Ovary (tissue), 9 donors: ENCODE data around the gene MXD3. TPM values are rescaled to one million over a fixed set of nuclear protein-coding genes. Genes with fewer than 3 reads are reported as not detected.

Experiments
- DNase-seq, 5 donors: peaks; one replicate each; pipeline ENCODE4 v3.0.0-alpha.2; 2019 to 2020
- H3K27ac ChIP-seq, 2 donors: fragments of 200-600 bp; one replicate each; pipeline versions ENCODE4 v1.5.1 to v1.8.0; 2019 to 2022
- H3K27me3 ChIP-seq: fragments of 200-600 bp; one replicate; pipeline ENCODE4 v1.8.0; 2022
- H3K36me3 ChIP-seq: fragments of 200-600 bp; sonication (generic); one replicate; pipeline ENCODE4 v1.5.1; 2019
- H3K4me1 ChIP-seq: one replicate; pipeline ENCODE4 v1.8.1; 2013; ENCODE audit warnings: mild to moderate bottlenecking, moderate library complexity; ENCODE audit not compliant: insufficient read depth
- H3K4me3 ChIP-seq: fragments of 200-600 bp; sonication (generic); one replicate; pipeline ENCODE4 v1.5.1; 2017
- H3K9me3 ChIP-seq, 2 donors: fragments of 200-600 bp in 1 of 2; sonication (generic) in 1 of 2; one replicate each; pipeline versions ENCODE4 v1.5.1 to v1.8.1; 2013 to 2019; ENCODE audit warnings: mild to moderate bottlenecking in 1 of 2, moderate library complexity in 1 of 2
- EP300 ChIP-seq: sonication (generic); formaldehyde crosslinking; IDR thresholded peaks from one replicate; pipeline ENCODE4 v1.6.1; 2017; ENCODE audit warnings: antibody characterized with exemption
- POLR2A ChIP-seq: fragments of 450-650 bp; IDR thresholded peaks from one replicate; pipeline ENCODE4 v1.6.1; 2017; ENCODE audit warnings: antibody characterized with exemption, mild to moderate bottlenecking, moderate library complexity
- WGBS, 3 donors: extraction: QIAGEN DNeasy Blood & Tissue Kit in 1 of 3; methylation state at CpG; one replicate each; pipeline versions ENCODE4 v1.1.5 to v1.1.7; 2013 to 2017; 5-methylcytosine and 5-hydroxymethylcytosine counted together
- intact Hi-C, 4 donors: fragments of 100-400 bp; cut with DNase I; formaldehyde crosslinking; loops; one replicate each; pipeline versions ENCODE4 v1.11.0 to v1.15.1; 2022 to 2023
- polyA plus RNA-seq, 2 donors: library from polyadenylated mRNA; stranded (reverse); fragments of 200-250 nt in 1 of 2; fragments of 350-450 nt in 1 of 2; fragmentation: Illumina TruSeq in 1 of 2; extraction: RNeasy Lipid Tissue Mini Kit (QIAGEN cat#74804) in 1 of 2; gene quantifications; one replicate each; pipeline ENCODE4 v1.2.3, GENCODE V29; 2013 to 2014
- total RNA-seq, 7 donors: library from RNA; depleted of rRNA in 2 of 7; stranded (reverse); fragments of >200 nt in 2 of 7; fragmentation: NEBNext Ultra II Directional in 3 of 7; extraction: Animal tissue kit (Norgen Biotek cat#: 25700) in 3 of 7; gene quantifications; one replicate each; pipeline versions ENCODE4 v1.1.0 to v1.2.4, GENCODE V29; 2016 to 2023
- TF ChIP-seq, protein P1 (sequence below), 3 donors: fragments of 450-650 bp in 2 of 3; fragments of 200-600 bp in 1 of 3; IDR thresholded peaks; one replicate each; pipeline versions ENCODE4 v1.5.1 to v1.8.0; 2016 to 2022; ENCODE audit warnings: antibody characterized with exemption in 3 of 3, mild to moderate bottlenecking in 1 of 3
- donor health status: DM: no; HTN: no; CAD: no; lungs with moderate emphysema.
- donor health status: DM: no; HTN: no; CAD: no.
- donor health status: Bipolar disorder and iron deficiency.
- donor health status: DM: yes; HTN: yes; CAD: no.
- donor health status: DM: no; HTN: no; CAD: no.
- donor health status: DM: yes; HTN: yes; CAD: no.

The MXD3 gene
- total and polyA plus RNA-seq, 9 donors: 0.30 to 9.8 (median 6.0) TPM

DNA sequence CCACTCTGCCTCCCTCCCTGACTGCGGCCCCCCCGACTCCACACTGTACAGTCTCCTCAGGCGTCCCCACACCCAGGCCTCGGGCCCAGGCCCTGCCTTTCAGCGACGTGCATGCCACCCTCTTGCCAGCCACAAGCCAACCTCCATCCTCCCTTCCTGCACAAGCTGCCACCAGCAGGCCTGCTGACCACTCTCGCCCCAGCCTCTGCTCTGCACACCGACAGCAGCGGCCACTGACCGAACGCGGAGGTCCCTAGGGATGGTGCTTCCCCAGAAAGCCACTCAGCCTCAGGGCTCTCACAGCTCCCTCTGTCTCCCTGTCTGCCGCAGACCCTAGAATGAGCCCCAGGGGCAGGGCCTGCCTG is 21.2 kb upstream of the MXD3 start:
- intact Hi-C loops: no loop called here
- H3K4me3 ChIP-seq: no peak overlapping the region
- no peak overlapping the region for H3K27ac ChIP-seq
- TF ChIP-seq, protein P1, sequence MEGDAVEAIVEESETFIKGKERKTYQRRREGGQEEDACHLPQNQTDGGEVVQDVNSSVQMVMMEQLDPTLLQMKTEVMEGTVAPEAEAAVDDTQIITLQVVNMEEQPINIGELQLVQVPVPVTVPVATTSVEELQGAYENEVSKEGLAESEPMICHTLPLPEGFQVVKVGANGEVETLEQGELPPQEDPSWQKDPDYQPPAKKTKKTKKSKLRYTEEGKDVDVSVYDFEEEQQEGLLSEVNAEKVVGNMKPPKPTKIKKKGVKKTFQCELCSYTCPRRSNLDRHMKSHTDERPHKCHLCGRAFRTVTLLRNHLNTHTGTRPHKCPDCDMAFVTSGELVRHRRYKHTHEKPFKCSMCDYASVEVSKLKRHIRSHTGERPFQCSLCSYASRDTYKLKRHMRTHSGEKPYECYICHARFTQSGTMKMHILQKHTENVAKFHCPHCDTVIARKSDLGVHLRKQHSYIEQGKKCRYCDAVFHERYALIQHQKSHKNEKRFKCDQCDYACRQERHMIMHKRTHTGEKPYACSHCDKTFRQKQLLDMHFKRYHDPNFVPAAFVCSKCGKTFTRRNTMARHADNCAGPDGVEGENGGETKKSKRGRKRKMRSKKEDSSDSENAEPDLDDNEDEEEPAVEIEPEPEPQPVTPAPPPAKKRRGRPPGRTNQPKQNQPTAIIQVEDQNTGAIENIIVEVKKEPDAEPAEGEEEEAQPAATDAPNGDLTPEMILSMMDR (IDR thresholded peaks at IDR 0.05): no peak
- TF ChIP-seq EP300 (no peak), POLR2A (no peak)
- no peaks in the 10 kb centered on the region for H3K4me1 ChIP-seq
- 91 to 96% (median 94%) methylated on average over 13 of the region's 13 CpGs for WGBS, 3 donors
- no peaks in the 10 kb centered on the region for H3K27me3 ChIP-seq
- no peaks in the 10 kb centered on the region for H3K36me3 ChIP-seq
- H3K9me3 ChIP-seq: no peaks in the 10 kb centered on the region
- no peak for DNase-seq

DNA sequence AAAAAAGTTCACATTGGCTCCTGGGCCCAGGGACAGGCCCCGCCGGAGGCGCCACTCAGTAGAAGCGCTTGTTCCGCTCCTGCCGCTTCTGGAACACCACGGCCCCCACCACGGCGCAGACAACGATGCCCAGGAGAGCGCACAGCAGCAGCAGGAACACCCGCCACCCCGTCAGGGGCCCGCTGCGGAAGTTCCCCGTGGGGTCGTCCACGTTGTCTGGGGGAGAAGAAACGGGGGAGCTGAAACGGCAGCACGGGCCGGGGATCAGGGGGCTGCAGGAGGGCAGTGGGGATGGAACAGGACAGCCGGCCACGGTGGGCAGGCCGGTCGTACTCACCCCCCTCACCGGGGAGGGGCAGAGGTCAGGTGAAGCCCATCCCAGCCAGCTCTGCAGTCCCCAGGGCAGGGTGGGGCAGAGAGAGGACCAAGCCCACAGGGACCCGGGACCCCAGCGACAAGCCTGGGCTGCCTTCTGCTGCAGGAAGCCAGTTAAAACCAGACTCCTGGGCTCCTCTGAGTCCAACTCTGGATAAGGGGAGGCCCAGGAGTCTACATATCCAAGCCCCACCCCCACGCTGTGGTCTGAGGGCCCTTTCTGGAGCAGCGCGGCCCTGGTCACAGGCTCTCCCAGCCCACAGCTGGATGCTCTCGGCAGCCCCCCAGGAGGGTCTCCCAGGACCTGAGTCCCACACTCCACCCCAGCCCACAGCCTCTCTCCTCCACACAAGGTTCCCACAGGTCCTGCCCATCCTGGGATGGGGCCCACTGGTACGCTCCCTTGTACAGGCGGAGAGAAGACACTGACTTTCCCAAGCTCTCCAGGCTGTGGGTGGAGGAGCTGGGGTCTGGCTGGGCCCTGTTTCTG is 20.6 kb upstream of the MXD3 start:
- Histone ChIP-seq H3K9me3 (no peaks in the 10 kb centered on the region), H3K27me3 (no peaks in the 10 kb centered on the region), H3K36me3 (no peaks in the 10 kb centered on the region), H3K27ac (no peak overlapping the region), H3K4me3 (no peak overlapping the region), H3K4me1 (no peaks in the 10 kb centered on the region)
- intact Hi-C loops: no loop called here
- DNase-seq: no peak
- 84 to 89% (median 87%) methylated on average over 33 to 35 of the region's 35 CpGs for WGBS, 3 donors
- no peak for TF ChIP-seq EP300
- TF ChIP-seq POLR2A: no peak
- TF ChIP-seq, protein P1 (IDR thresholded peaks at IDR 0.05): no peak

- Histone ChIP-seq H3K27me3 (no peaks in the 10 kb centered on the region), H3K4me1 (no peaks in the 10 kb centered on the region), H3K36me3 (no peaks in the 10 kb centered on the region), H3K4me3 (no peak overlapping the region), H3K9me3 (no peaks in the 10 kb centered on the region), H3K27ac (no peak overlapping the region)
- WGBS, 3 donors: 82 to 87% (median 87%) methylated on average over 27 of the region's 27 CpGs
- intact Hi-C loops: no loop called here
- DNase-seq: no peak
- TF ChIP-seq, protein P1 (IDR thresholded peaks at IDR 0.05): no peak
- no peak for TF ChIP-seq POLR2A
- no peak for TF ChIP-seq EP300
Observed at GRCh38 chr5:177330991-177331842, 19.5 kb upstream of the MXD3 start.

GRCh38 chr5:177329883-177330282 is 18.2 kb upstream of the MXD3 start:
- Histone ChIP-seq H3K36me3 (no peaks in the 10 kb centered on the region), H3K4me3 (no peak overlapping the region), H3K4me1 (no peaks in the 10 kb centered on the region), H3K27ac (no peak overlapping the region), H3K9me3 (no peaks in the 10 kb centered on the region), H3K27me3 (no peaks in the 10 kb centered on the region)
- no peak for DNase-seq
- intact Hi-C loops: no loop called here
- WGBS, 3 donors: 74 to 89% (median 84%) methylated on average over 6 of the region's 6 CpGs
- TF ChIP-seq, protein P1 (IDR thresholded peaks at IDR 0.05): no peak
- no peak for TF ChIP-seq POLR2A
- TF ChIP-seq EP300: no peak
